Activated CD4-positive, CD25-positive, alpha-beta regulatory T cell (primary cell): ENCODE results near the gene LRCH1.
A peak's percentile ranks its signal among the peaks of the same experiment; 100 is the strongest.

Experiments
- DNase-seq, 4 experiments: peaks; one replicate each; lab custom pipeline; 2025; lab: John Stamatoyannopoulos, UW

LRCH1 gene

DNA sequence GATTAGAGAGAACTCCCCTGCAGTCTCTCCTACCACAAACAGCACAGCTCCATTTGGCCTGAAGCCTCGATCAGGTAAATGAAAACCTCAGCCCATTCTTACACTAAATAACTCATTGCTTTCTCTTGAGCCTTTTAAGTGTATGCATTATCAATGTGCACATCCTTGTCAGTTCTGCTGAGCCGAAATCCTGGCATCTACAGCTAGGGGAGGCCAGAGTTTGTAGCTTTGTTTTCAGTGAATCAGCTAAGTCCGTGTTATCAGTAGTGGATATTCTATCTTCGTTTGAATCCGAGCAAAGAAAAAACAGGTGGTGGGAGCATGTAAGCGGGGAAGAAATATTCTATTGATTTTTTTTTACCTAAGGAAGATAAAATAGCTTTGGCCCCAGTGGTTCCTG, 159.6 kb downstream of the LRCH1 start:
- no peak for DNase-seq

DNA sequence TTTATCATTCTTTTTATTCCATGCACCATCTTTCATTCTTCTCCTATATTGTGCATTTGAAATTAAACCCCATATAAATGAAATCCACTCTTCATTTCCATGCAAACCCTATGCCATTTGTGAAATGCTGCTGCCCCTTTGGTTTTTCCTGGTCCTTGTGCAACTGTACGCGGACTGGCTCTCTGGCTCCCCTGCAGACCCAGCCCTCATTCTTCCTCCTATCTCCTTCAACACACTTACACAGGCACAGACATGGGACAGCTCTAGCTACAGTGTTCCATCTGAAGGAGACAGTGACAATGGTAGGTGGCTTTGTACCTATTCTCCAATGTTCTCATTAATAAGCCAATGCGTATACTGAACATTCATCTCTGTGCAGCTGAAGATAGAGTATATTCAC, 162.4 kb downstream of the LRCH1 start:
- DNase-seq: no peak

DNA sequence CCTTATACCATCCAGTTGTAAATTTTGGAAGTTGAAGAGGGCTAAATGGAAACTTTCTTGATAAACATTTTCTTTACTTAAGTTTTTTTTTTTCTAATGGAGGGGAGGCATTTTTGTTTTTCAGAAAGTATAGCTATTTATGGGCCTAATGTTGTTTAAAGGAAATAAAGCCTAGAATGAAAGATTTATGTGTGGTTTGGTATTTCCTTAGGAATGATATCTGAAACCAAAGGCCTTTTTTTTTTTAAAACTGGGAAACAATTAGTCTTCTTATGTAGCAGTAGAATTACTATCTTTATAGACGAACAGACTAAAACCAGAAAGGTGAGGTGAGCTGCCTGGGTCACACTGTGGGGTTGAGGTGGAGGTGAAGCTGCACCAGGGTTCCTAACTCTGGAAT, 163.9 kb downstream of the LRCH1 start:
- no peak for DNase-seq

DNA sequence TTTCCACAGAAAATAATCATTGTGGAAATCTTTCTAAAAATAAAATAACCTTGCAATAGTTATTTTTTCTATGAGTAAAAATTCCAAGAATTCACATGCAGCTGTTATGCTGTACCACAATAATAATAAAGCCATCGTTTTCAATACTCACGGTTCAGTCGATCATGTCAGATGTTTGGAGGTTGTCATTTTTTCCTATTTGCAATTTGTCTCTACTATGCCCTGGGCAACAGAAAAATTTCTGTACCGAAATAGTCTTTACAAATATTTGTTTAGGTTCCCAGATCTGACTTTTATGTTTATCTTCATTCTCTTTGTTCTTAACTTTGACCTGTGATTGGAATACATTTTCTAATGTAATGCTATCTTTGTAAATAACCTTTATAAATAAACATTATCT, 164.3 kb downstream of the LRCH1 start:
- DNase-seq: no peak

DNA sequence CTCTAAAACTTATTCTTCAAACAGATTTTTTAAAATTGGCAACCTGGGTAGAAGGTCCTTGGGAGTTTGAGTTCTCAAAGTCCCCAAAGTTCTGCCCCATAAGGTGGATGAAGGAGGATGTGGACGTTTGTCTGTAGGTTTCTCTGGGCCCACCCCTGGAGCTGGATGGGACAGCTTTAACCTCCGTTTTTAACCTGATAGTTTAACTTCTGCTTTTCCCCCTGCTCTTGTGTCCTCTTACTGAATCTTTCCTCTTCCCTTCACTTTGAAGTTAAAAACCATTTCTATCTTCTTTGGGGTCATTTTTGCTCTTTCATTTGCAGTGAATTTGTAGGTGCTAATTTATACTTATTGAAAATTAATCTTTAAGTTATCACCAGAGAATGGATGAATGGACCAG, 164.9 kb downstream of the LRCH1 start:
- DNase-seq: no peak

DNA sequence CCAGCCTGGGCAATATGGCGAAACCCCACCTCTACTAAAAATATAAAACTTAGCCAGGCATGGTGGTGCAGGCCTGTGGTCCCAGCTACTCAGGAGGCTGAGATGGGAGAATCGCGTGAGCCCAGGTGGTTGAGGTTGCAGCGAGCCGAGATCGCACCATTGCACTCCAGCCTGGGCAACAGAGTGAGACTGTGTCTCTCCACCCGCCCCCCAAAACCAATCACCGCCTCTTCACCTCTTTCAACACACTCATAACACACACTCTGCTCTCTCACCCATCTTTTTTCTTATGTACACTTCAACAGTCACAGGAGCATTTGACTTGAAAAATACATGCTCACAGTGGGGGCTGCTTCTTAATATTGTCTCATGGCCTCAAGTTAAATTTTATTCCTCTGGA, 167.2 kb downstream of the LRCH1 start:
- DNase-seq: no peak

DNA sequence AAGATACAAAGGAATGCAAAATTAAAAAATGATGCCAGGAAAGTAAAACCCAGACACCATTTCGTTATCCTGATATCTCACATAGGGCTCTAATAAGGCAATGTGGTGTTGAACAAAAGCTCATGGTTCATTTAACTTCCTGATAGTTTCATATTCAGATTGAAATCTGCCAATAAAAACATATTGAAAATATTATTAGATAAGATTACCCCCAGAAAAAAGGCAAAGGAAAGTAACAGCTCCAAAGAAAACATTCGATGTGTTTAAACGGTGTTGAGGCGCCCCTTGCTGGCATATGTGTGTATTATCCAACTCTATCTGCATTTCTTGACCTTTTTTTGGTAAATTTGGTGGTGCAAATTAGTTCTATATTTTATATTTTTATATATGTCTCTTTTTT, 168.1 kb downstream of the LRCH1 start:
- peak in 3 of 4 experiments; percentile 6 to 30 (median 13) for DNase-seq

DNA sequence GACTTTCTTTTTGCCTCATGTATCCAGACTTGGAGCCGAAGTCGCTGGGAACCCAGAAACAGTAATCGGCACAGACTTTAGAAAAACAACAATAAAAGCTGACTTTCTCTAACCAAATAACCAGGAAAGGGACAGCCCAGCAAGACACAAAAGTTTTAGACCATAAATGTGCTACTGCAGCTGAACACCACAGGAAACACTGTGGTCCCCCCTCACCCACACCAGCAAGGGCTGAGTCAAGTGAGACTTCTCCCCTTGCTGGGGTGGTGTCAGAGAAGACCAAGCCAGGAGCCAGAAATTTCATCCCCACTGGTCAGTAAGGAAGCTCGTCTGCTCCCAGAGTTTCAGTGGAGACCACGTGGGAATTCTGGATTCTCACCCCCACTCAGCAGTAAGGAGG, 173.4 kb downstream of the LRCH1 start:
- DNase-seq: no peak

DNA sequence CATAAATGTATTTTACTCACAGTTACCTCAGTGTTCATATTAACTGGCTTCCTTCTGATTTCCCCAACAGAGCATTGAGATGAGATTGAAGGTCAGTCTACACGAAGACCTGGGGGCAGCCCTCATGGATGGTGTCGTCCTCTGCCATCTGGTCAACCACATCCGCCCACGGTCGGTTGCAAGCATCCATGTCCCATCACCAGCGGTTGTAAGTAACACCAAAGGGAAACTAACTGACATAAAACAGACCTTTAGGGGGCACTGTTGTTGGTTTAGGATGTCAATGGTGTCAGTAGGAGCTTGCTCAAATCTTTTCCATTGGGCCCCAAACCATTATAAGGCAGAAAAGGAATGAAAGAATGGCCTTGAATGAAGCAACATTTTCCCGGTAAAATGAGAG, 175.8 kb downstream of the LRCH1 start:
- DNase-seq: no peak

DNA sequence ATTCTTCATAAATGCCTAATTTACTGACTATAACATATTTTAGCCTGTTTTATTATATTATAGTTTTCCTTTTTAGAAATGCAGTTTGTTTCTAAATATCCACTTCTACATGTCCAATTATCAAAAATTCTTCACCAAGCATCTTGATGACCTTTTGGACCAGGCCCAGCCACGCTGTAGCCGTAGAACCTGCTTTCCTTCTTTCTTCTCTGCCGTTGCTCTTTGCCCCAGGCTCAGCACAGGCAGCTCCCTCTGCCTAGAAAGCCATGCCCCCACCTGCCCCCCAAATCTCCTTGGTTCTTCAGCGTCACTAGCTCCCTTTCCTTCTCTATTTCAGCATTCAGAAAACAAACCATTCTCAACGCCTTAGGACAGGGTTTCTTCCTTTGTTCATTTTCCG, 178.6 kb downstream of the LRCH1 start:
- no peak for DNase-seq

DNA sequence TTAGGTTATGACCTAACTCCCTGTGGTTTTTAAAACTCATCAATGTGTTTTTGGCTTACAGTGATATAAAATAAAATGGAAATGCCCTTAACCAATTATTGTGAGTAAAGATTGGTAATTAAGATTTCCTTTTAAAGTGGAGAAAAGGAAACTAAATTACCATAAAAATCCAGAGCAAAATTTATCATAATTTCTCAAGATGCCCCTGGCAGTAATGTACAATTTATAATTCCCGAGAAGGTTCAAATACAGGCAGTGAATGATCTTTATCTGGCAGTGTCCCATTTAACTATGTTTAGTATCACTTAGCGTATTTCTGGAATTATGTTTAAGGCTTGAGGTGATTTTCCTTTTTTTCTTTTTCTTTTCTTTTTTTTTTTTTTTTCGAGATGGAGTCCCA, 182.5 kb downstream of the LRCH1 start:
- DNase-seq: no peak

DNA sequence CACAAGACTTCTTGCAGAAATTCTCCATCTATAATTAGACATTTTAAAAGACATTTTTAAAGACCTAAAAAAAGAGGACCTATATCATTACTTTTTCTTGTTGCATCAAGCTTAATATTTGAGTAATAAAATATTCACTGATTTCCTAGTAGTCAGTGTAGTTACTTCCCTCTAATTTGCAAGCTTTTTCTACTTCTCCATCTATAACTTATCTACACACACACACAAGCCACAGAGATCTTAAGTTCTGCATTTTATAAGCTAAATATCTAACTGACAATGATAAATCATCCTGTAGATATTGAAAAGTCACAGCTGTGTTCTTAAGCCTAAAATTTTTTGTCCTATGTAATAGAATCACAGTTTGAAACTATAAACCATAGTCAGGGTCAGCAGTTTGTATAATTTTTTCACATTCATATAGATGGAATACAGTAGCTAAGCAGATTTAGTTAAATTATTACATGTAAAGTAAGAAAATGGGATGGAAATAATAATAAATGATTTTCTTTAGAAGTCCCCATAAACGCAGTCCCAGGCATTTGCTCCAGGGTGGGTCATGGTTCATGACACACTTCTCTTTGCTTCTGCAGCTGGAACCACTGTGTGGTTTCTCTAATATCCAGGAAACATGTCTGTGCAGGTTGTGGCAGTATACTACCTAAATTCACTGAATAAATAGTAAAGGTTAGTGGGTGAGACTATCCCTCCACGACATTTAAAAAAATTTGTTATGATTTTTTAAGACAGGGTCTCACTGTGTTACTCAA, 183.8 kb downstream of the LRCH1 start:
- no peak for DNase-seq

DNA sequence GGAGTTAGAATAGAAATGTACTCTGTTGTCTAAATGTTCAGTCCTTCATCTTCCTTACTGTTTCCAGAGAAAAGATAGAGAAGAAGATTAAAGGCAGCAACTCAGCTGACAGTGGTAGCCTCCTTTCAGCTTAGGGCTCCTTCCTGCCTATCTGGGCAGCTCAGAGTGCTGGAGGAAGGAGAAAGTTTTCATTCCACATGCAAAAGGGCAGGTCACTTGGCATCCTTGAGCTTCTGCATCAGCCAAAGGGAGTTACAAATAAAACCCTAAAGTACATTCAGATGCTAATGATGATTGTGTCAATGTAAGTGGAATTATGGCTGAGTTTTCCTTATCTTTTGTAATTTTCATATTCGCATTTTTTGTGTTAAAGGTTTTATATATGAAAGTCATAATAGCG, 185.1 kb downstream of the LRCH1 start:
- no peak for DNase-seq

DNA sequence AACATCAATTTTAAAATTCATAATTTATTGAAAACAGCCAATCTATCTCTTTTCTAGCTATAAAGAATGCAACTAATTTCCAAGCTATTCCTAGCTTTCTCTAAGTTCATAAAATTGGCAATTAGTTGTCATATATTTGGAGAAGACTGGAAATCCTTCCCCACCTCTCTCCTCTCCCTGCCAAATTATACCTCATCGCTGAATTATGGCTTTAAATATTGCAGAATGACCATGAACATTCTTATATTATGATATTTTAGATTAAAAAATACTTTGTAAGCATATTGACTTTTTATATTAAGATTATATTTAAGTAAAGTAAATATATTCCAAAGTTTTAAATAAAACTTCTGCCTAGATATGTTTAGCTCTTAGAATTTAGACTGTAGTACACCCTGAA, 185.8 kb downstream of the LRCH1 start:
- no peak for DNase-seq

DNA sequence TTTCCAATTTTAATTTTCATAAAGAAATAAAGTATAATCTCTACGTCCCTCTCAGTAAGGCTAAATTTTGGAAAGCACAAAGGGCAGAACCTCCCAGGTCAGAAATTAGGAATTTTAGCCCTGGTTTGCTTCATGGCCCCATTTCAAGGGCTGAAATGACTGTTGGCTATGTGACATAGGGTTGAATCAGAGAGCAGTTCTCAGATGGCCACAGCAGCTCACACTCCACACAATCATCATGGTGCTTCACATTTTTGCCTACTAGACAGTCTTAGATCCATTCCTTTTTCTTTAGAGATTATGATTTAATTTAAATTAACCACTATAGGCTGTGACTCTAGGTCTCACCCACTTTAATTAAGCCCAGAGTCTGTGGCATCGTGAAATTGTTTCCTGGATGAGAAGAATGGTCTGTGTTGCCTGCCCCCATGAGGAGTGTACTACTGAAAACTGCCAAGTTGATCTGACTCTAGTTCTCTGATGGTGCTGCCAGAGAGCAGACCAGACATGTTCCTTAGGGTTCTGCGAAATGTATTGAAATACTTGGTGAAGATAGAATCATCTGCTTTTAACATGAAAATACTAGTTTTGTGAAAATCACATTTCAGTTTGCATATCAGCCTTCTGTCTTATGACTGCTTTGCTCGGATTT, 186.6 kb downstream of the LRCH1 start:
- no peak for DNase-seq

DNA sequence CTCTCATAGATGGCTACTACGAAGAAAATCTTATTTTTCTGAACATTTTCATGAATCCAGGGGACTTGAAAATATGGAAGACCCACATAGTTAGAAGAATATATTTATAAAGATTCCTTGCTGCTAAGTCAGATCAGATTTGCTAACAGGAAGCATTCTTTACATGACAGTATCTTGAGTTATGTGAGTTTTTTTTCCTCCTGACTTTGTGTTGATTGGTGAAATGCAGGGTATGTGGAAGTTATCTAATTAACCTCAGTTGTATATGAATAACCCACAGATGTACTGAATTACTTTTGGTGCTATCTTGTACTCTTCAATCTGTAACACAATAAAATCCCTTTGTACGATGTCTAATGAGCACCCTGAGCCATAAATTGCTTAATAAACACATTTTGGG, 190.2 kb downstream of the LRCH1 start:
- no peak for DNase-seq

DNA sequence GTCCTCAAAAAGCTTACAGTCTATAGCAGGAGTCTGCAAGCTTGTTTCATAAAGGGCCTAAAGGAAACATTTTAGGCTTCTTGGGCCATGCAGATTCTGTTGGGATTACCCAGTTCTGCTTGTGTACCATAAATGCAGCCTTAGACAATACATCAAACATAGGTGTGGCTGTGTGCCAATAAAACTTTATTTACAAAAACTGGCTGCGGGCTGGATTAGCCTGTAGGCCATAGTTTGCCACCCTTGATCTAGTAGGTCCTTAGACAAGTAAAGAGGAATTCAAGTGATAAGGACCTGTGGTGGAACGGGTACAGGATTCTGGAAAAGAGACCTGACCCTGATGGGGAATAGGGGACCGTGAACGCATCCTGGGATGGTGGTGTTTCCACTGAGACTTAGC, 192.1 kb downstream of the LRCH1 start:
- DNase-seq: no peak

DNA sequence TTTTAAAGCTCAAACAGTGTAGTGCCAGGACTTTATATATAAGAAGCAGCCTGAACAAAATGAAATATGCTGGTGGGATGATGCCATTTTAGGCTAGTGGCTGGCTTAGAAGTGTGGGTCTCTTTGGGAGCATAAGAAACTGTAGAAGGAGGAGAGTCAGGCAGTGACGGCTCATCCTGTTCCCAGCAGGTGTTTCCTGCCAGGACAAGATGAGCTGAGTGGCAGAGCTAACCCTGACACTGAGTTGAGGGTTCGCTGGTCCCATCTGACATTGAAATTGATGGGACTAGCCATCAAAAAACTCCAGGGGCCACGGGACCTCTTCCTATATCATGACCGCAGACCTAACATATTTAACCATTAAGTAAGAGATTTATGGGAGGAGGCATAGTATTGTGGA, 192.7 kb downstream of the LRCH1 start:
- DNase-seq: no peak

DNA sequence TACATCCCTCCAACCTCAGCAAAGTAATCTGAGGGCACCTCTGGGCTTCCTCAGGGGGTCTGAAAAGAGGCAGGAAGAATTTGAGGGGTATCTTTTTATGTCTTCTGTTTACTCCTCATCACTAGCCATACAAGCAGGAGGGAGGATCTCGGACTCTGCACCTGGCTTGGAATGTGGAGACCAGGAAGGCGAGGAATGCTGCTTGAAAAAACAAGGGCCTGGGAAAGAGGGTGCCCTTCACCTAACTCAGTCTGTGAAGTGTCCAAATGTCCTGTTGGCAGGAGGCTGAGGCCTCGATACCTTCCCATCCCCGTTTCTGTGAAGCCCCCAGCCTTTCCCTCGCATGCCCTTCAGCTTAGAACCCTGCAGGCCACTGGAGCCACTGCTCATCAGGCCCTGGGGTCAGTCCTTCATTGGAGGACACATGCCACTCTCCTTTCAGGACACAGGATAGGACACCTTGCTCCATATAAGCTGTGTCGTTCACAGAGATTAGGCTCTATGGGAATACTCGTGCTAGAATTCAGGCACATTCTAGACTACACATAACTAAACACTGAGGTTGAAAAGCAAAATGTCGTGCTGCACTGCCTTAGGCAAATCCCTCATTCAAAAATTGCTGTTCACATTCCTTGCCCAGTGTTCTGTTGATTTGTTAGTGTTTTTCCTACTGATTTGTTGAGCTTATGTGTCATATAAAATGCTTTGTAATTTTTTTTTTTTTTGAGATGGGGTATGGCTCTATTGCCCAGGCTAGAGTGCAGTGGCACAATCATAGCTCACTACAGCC, 194.3 kb downstream of the LRCH1 start:
- DNase-seq: no peak

DNA sequence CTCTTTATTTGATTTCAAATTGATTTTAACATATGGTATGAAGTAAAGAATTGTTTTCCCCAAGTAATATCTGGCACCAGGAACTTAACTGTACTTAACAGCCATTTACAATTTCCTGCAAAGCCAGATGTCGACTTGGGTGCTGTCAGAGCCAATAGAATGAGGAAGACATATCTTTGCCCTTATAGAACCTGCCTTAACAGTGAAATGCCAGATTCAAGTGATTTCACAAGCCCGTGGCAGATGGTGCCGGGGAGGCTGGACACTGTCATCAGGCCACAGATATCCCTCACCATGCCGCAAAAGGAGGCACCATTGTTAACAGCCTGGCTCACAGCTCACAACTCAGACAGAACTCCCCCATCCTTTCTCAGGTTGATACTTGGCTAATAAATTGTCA, 195.3 kb downstream of the LRCH1 start:
- DNase-seq: no peak

DNA sequence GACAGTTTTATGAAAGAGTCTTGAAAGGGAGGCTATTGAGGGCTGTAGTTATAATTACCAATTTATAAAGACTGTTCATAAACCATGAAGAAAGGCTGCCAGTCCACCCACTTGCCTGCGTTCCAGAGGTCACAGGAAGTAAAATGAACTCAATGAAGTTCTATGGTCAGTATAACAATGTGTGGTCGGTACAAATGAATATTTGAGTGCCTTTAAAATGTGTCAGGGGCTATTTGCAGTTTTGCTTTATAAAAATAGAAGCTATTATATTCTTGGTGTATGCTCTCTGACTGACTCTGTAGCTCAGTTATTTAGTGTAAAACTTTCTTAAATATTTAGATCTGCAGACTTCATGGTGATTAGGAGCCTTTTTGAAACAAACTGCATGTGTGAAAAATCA, 197.0 kb downstream of the LRCH1 start:
- DNase-seq: no peak

DNA sequence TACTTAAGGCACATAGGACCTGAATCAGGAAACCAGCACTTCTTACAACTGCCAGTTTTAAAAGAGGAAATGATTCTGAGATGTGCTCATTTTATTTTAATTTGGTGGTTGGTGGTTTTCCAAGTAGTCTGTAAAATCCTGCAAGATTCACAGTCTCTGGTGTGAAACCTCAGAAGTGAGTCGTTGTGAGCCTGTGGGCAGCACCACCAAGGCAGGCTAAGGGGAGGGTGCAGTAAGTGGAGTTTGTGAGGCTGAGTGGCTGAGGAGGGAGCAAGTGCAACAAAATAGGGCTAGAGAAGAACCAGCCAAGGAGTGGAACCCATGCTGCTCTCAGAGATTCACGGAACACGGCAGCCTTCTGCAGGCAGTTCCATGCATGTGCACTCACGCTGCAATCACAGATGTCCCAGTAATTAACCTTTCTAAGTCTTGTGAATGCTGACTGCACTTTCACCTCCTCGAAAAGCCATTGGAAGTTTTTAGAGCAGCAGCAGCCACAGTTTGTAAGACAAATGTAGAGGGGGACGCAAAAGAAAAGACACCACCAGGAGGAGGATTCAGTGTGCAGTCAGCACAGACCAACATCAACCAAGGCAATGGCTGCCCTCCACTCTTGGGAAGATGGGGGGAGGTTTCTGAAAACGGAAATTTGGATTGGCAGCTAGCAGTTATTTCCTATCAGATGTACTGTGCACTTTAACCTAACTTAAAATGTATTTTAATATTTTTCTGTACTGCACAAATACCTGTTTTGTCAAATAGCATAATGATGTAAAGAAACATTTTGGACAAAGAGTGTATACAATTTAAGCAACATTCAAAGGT, 199.1 kb downstream of the LRCH1 start:
- no peak for DNase-seq
